H1 (cell line): ENCODE results near the gene SIX1. TPM values are rescaled to one million over a fixed set of nuclear protein-coding genes. Genes with fewer than 3 reads are reported as not detected.

Source experiments
- CTCF ChIA-PET: fragments of 300-600 bp; sonication (Branson Sonifier 250); formaldehyde crosslinking; loops from one replicate; lab custom pipeline; 2021; ENCODE audit not compliant: partially characterized antibody; lab: Charles Lee
- POLR2A ChIA-PET: fragments of 300-600 bp; sonication (Branson Sonifier 250); formaldehyde crosslinking; loops from one replicate; lab custom pipeline; 2021; ENCODE audit warnings: inconsistent platforms; ENCODE audit not compliant: partially characterized antibody; lab: Charles Lee
- DNase-seq, 2 experiments: peaks; one replicate each; pipeline versions ENCODE4 v3.0.0 to v3.0.0-alpha.2; 2010 to 2022; ENCODE audit warnings: low spot score in 2 of 2, low read depth in 1 of 2, mixed read lengths in 1 of 2
- FAIRE-seq: peaks from 2 replicates; lab custom pipeline; 2011; peaks lifted over from hg19 to GRCh38; lab: Jason Lieb, UNC
- H2AFZ ChIP-seq: 2 replicates; pipeline ENCODE4 v1.8.1; 2012; ENCODE audit warnings: low read length, inconsistent platforms
- H2AK5ac ChIP-seq: 2 replicates; pipeline ENCODE4 v1.6.1; 2013; ENCODE audit warnings: low read depth, low read length
- H2BK120ac ChIP-seq: replicated peaks from 2 replicates; pipeline ENCODE3; 2013; ENCODE audit warnings: low read depth, low read length, inconsistent platforms
- H2BK12ac ChIP-seq: 2 replicates; pipeline ENCODE4 v1.6.1; 2013; ENCODE audit warnings: low read depth, low read length
- H2BK15ac ChIP-seq: 2 replicates; pipeline ENCODE4 v1.6.1; 2013; ENCODE audit warnings: low read length
- H2BK20ac ChIP-seq: 2 replicates; pipeline ENCODE4 v1.6.1; 2013; ENCODE audit warnings: low read length
- H2BK5ac ChIP-seq: 2 replicates; pipeline ENCODE4 v1.6.1; 2013; ENCODE audit warnings: low read depth, low read length
- H3K14ac ChIP-seq: 2 replicates; pipeline ENCODE4 v1.6.1; 2013; ENCODE audit warnings: inconsistent platforms; ENCODE audit not compliant: insufficient read length
- H3K18ac ChIP-seq: 2 replicates; pipeline ENCODE4 v1.6.1; 2013; ENCODE audit warnings: low read length; ENCODE audit errors: extremely low read depth
- H3K23ac ChIP-seq: 2 replicates; pipeline ENCODE4 v1.6.1; 2013; ENCODE audit warnings: inconsistent platforms; ENCODE audit not compliant: insufficient read length
- H3K23me2 ChIP-seq: 2 replicates; pipeline ENCODE4 v1.6.1; 2013; ENCODE audit warnings: low read depth, low read length
- H3K27ac ChIP-seq: 2 replicates; pipeline ENCODE4 v1.6.1; 2011; ENCODE audit warnings: low read depth, low read length, inconsistent platforms
- H3K27me3 ChIP-seq, 4 experiments: replicated peaks in 1 of 4; 1 replicate in 1 of 4; 2 replicates in 3 of 4; pipeline versions ENCODE4 v1.6.1 to v1.8.1; 2011 to 2013; ENCODE audit warnings: low read length in 3 of 4, mild to moderate bottlenecking in 3 of 4, inconsistent platforms in 2 of 4, mixed read lengths in 2 of 4, moderate library complexity in 1 of 4; ENCODE audit not compliant: control insufficient read depth in 3 of 4, insufficient read depth in 3 of 4; ENCODE audit errors: extremely low read depth in 1 of 4
- H3K36me3 ChIP-seq, 4 experiments: 2 replicates each; pipeline versions ENCODE4 v1.6.1 to v1.8.1; 2011 to 2013; ENCODE audit warnings: mild to moderate bottlenecking in 4 of 4, low read length in 3 of 4, moderate library complexity in 2 of 4, control low read depth in 1 of 4, inconsistent platforms in 1 of 4; ENCODE audit not compliant: insufficient read depth in 4 of 4, control insufficient read depth in 2 of 4
- H3K4ac ChIP-seq: replicated peaks from 2 replicates; pipeline ENCODE3; 2013; ENCODE audit warnings: low read length, low read depth, mixed read lengths, inconsistent platforms; ENCODE audit not compliant: insufficient read length
- H3K4me1 ChIP-seq, 4 experiments: replicated peaks in 1 of 4; 1 replicate in 1 of 4; 2 replicates in 3 of 4; pipeline versions ENCODE4 v1.6.1 to v1.8.1; 2011 to 2013; ENCODE audit warnings: low read length in 3 of 4, inconsistent platforms in 2 of 4, mixed read lengths in 1 of 4; ENCODE audit not compliant: insufficient read depth in 4 of 4, control insufficient read depth in 3 of 4
- H3K4me2 ChIP-seq, 2 experiments: 2 replicates each; pipeline versions ENCODE4 v1.6.1 to v1.8.1; 2011 to 2013; ENCODE audit warnings: low read depth in 2 of 2, low read length in 2 of 2, control low read depth in 1 of 2, inconsistent platforms in 1 of 2, mild to moderate bottlenecking in 1 of 2; ENCODE audit not compliant: insufficient read depth in 1 of 2
- H3K4me3 ChIP-seq, 4 experiments: fragments of 200-600, 300-600 bp in 1 of 4; sonication (generic), shearing (Covaris generic), sonication (Bioruptor Twin) in 1 of 4; 2 replicates each; pipeline versions ENCODE4 v1.5.1 to v1.8.1; 2011 to 2016; ENCODE audit warnings: low read length in 4 of 4, low read depth in 3 of 4, control low read depth in 2 of 4, inconsistent platforms in 2 of 4, mild to moderate bottlenecking in 2 of 4, mixed read lengths in 1 of 4, moderate library complexity in 1 of 4; ENCODE audit not compliant: insufficient read depth in 2 of 4; ENCODE audit errors: extremely low read depth in 1 of 4
- H3K56ac ChIP-seq: replicated peaks from 2 replicates; pipeline ENCODE3; 2013; ENCODE audit warnings: low read depth, mild to moderate bottlenecking, mixed read lengths, low read length, inconsistent platforms; ENCODE audit not compliant: insufficient read length
- H3K79me1 ChIP-seq: 2 replicates; pipeline ENCODE4 v1.6.1; 2013; ENCODE audit warnings: low read depth, low read length, control low read depth
- H3K79me2 ChIP-seq, 2 experiments: 2 replicates each; pipeline versions ENCODE4 v1.6.1 to v1.8.1; 2012 to 2013; ENCODE audit warnings: low read length in 2 of 2, mild to moderate bottlenecking in 2 of 2, inconsistent platforms in 1 of 2; ENCODE audit not compliant: insufficient read depth in 2 of 2, control insufficient read depth in 1 of 2
- H3K9ac ChIP-seq, 4 experiments: replicated peaks in 1 of 4; 1 replicate in 1 of 4; 2 replicates in 3 of 4; pipeline versions ENCODE4 v1.6.1 to v1.8.1; 2011 to 2013; ENCODE audit warnings: low read depth in 3 of 4, low read length in 3 of 4, control low read depth in 2 of 4, mild to moderate bottlenecking in 2 of 4, moderate library complexity in 2 of 4, inconsistent platforms in 1 of 4; ENCODE audit errors: extremely low read depth in 1 of 4
- H3K9me3 ChIP-seq, 2 experiments: 2 replicates each; pipeline versions ENCODE4 v1.6.1 to v1.8.1; 2012 to 2013; ENCODE audit warnings: mild to moderate bottlenecking in 2 of 2, moderate library complexity in 2 of 2, control low read depth in 1 of 2, inconsistent platforms in 1 of 2, low read depth in 1 of 2, low read length in 1 of 2, mixed read lengths in 1 of 2; ENCODE audit not compliant: insufficient read depth in 2 of 2
- H4K20me1 ChIP-seq, 2 experiments: replicated peaks in 1 of 2; 2 replicates each; pipeline versions ENCODE3 to v1.8.1; 2011 to 2013; ENCODE audit warnings: inconsistent platforms in 2 of 2, low read length in 2 of 2, mild to moderate bottlenecking in 1 of 2; ENCODE audit not compliant: insufficient read depth in 2 of 2, control insufficient read depth in 1 of 2
- H4K5ac ChIP-seq: 2 replicates; pipeline ENCODE4 v1.6.1; 2013; ENCODE audit warnings: low read length, low read depth, mixed read lengths, inconsistent platforms; ENCODE audit not compliant: insufficient read length
- H4K8ac ChIP-seq: 2 replicates; pipeline ENCODE4 v1.8.0; 2013; ENCODE audit warnings: mild to moderate bottlenecking, moderate library complexity, low read length, inconsistent platforms; ENCODE audit not compliant: insufficient read depth; ENCODE audit errors: extremely low read depth
- H4K91ac ChIP-seq: replicated peaks from 2 replicates; pipeline ENCODE3; 2013; ENCODE audit warnings: low read length, mixed read lengths, inconsistent platforms; ENCODE audit not compliant: insufficient read length
- CTCF ChIP-seq, 3 experiments: IDR thresholded peaks; 1 replicate in 2 of 3; 2 replicates in 1 of 3; pipeline versions ENCODE4 v1.5.1 to v1.6.1; 2011; ENCODE audit warnings: low read length in 3 of 3, mild to moderate bottlenecking in 3 of 3, inconsistent platforms in 2 of 3, low read depth in 1 of 3, moderate library complexity in 1 of 3; ENCODE audit not compliant: insufficient read depth in 1 of 3; ENCODE audit errors: control extremely low read depth in 1 of 3
- POLR2AphosphoS5 ChIP-seq: IDR thresholded peaks from 2 replicates; pipeline ENCODE4 v1.6.1; 2011; ENCODE audit warnings: low read depth, low read length
- RXRA ChIP-seq: IDR thresholded peaks from 2 replicates; pipeline ENCODE4 v1.6.1; 2011; ENCODE audit warnings: low read depth, mild to moderate bottlenecking, low read length, moderate library complexity; ENCODE audit not compliant: insufficient read depth
- SAP30 ChIP-seq: fragments of 300-600 bp; sonication (generic); IDR thresholded peaks from 2 replicates; pipeline ENCODE4 v1.7.1; 2012; ENCODE audit warnings: low read length, moderate library complexity, mild to moderate bottlenecking, inconsistent platforms; ENCODE audit not compliant: insufficient read depth, insufficient replicate concordance
- USF2 ChIP-seq: IDR thresholded peaks from 2 replicates; pipeline ENCODE4 v1.6.1; 2011; ENCODE audit warnings: low read length, improper control_type of control experiment
- WGBS, 2 experiments: shearing (Covaris generic) in 1 of 2; methylation state at CpG; one replicate each; pipeline versions ENCODE4 v1.1.6 to v1.1.7; 2013 to 2015; ENCODE audit warnings: low lambda C conversion rate in 2 of 2, mixed read lengths in 2 of 2, inconsistent platforms in 1 of 2, low coverage in 1 of 2, missing lambda C conversion rate in 1 of 2; ENCODE audit not compliant: insufficient replicate concordance in 2 of 2, insufficient coverage in 1 of 2, insufficient read length in 1 of 2; ENCODE audit errors: extremely low coverage in 1 of 2, missing lambda C conversion rate in 1 of 2; 5-methylcytosine and 5-hydroxymethylcytosine counted together
- polyA plus RNA-seq, 7 experiments: library from polyadenylated mRNA; depleted of rRNA in 3 of 7; stranded (reverse) in 5 of 7; unstranded in 2 of 7; fragments of >200 nt in 5 of 7; fragments of 200-250 nt in 2 of 7; gene quantifications; 1 replicate in 5 of 7; 2 replicates in 1 of 7; 4 replicates in 1 of 7; pipeline versions ENCODE4 v1.2.1 to v1.2.3, GENCODE V29; 2011 to 2013; ENCODE audit warnings: missing spikeins in 2 of 7, mixed read lengths in 2 of 7
- total RNA-seq: library from RNA; stranded (reverse); fragmentation: NEBNext Ultra II Directional; extraction: Animal tissue kit (Norgen Biotek cat#: 25700); gene quantifications from 2 replicates; pipeline ENCODE4 v1.2.1, GENCODE V29; 2021

Gene SIX1
- total and polyA plus RNA-seq, 2 of the 8 experiments (the other 6 are each of a cell fraction or from before 2014, with no cell fraction given) = 0.03 to 0.69 TPM

GRCh38 chr14:60632777-60633176 is 16.5 kb downstream of the SIX1 start:
- POLR2A ChIA-PET = no interaction called here
- Histone ChIP-seq H3K4me1 (peaks cover 2 to 5% (median 3%) of the 10 kb centered on the region in 4 experiments; a peak in 5 of 7 replicates), H3K56ac (no peak overlapping the region), H3K4ac (no peak overlapping the region), H2AK5ac (no peak overlapping the region), H3K36me3 (no peaks in the 10 kb centered on the region), H3K14ac (no peak overlapping the region), H4K91ac (no peak overlapping the region), H2BK120ac (peak overlapping the region; percentile 59), H3K4me2 (no peak overlapping the region), H3K27ac (no peak overlapping the region), H2BK20ac (no peak overlapping the region), H2BK15ac (no peak overlapping the region), H3K18ac (no peak overlapping the region), H4K8ac (no peak overlapping the region), H2BK12ac (no peak overlapping the region), H3K27me3 (peaks cover 7 to 24% (median 19%) of the 10 kb centered on the region in 4 experiments), H3K9ac (no peak overlapping the region), H3K79me1 (no peaks in the 10 kb centered on the region), H3K79me2 (no peaks in the 10 kb centered on the region), H3K9me3 (no peaks in the 10 kb centered on the region), H3K23me2 (peaks cover 8% of the 10 kb centered on the region; the same call in 1 of the 2 replicates), H4K20me1 (no peaks in the 10 kb centered on the region), H2BK5ac (no peak overlapping the region), H2AFZ (no peak overlapping the region), H3K4me3 (no peak overlapping the region), H4K5ac (no peak overlapping the region), H3K23ac (no peak overlapping the region)
- DNase-seq = no peak
- CTCF ChIA-PET = interaction anchor here (0.6 to 2.1 kb wide), 8 partner anchors 8 to 620 kb away, joined by 3 to 9 read pairs (median 3); no protein-coding TSS in a partner anchor
- WGBS, 2 experiments = 52% methylated on average over 2 of the region's 2 CpGs; no CpG with 5 or more reads in 1 of the 2 experiments
- FAIRE-seq = no peak
- TF ChIP-seq POLR2AphosphoS5 (no peak), CTCF (IDR thresholded peaks at IDR 0.05; ENCODE audit: control extremely low read depth in 1 of 3, insufficient read depth in 1 of 3, low read depth in 1 of 3, low read length in 3 of 3) (no peak), USF2 (no peak), RXRA (no peak), SAP30 (no peak)
